ENCODE results near the gene TXNDC15. TPM values are rescaled to one million over a fixed set of nuclear protein-coding genes. Genes with fewer than 3 reads are reported as not detected.
"Not testable (repeated sequence)": the region's sequence is repeated elsewhere in the genome, so short reads cannot be mapped to it uniquely, and the experiment has no call there.

The TXNDC15 gene
- polyA plus RNA-seq, 6 donors from 2014 or later: 6.7 to 14.8 (median 9.1) TPM

- not testable (repeated sequence) for ATAC-seq (ENCODE audit: low read depth in 2 of 2); H3K4me3 Mint-ChIP-seq; H3K27ac Mint-ChIP-seq; H3K27me3 Mint-ChIP-seq; H3K36me3 Mint-ChIP-seq; H3K9me3 Mint-ChIP-seq; DNase-seq
- H3K4me1 Mint-ChIP-seq: peaks cover 21 to 54% (median 36%) of the 10 kb centered on the region in 3 donors
These were observed 24.7 kb upstream of the TXNDC15 start for GRCh38 chr5:134849434-134849933.

- DNase-seq: no peak
- Mint-ChIP-seq H3K4me3 (peak overlapping the region in 1 of 8 donors; percentile 42), H3K27ac (peak overlapping the region in 3 of 6 donors; percentile 28 to 51 (median 39)), H3K27me3 (no peaks in the 10 kb centered on the region), H3K36me3 (no peaks in the 10 kb centered on the region), H3K9me3 (no peaks in the 10 kb centered on the region), H3K4me1 (peaks cover 9 to 46% (median 29%) of the 10 kb centered on the region in 3 donors)
- no peak for ATAC-seq (ENCODE audit: low read depth in 2 of 2)
These were observed 22.8 kb upstream of the TXNDC15 start for GRCh38 chr5:134851307-134851923.

- H3K9me3 Mint-ChIP-seq; H3K27me3 Mint-ChIP-seq; H3K4me3 Mint-ChIP-seq; H3K36me3 Mint-ChIP-seq; ATAC-seq (ENCODE audit: low read depth in 2 of 2); DNase-seq: not testable (repeated sequence)
- peaks cover 4 to 18% (median 11%) of the 10 kb centered on the region in 3 donors for H3K4me1 Mint-ChIP-seq
- peak overlapping the region in 1 of 6 donors; percentile 19 for H3K27ac Mint-ChIP-seq
These were observed 17.7 kb upstream of the TXNDC15 start for GRCh38 chr5:134856465-134856864.

GRCh38 chr5:134857401-134857800, 16.8 kb upstream of the TXNDC15 start:
- peaks cover 4 to 13% (median 11%) of the 10 kb centered on the region in 3 donors for H3K4me1 Mint-ChIP-seq
- H3K27ac Mint-ChIP-seq: peak overlapping the region in 2 of 6 donors; percentile 56 to 76
- peaks cover 0 to 7% of the 10 kb centered on the region in 2 donors for H3K36me3 Mint-ChIP-seq
- H3K27me3 Mint-ChIP-seq: no peaks in the 10 kb centered on the region
- no peak for ATAC-seq (ENCODE audit: low read depth in 2 of 2)
- no peak overlapping the region for H3K4me3 Mint-ChIP-seq
- DNase-seq: no peak
- no peaks in the 10 kb centered on the region for H3K9me3 Mint-ChIP-seq

- Mint-ChIP-seq H3K27ac (peak overlapping the region in 1 of 6 donors; percentile 2), H3K36me3 (no peaks in the 10 kb centered on the region), H3K4me1 (no peaks in the 10 kb centered on the region), H3K9me3 (no peaks in the 10 kb centered on the region), H3K27me3 (no peaks in the 10 kb centered on the region), H3K4me3 (no peak overlapping the region)
- no peak for ATAC-seq (ENCODE audit: low read depth in 2 of 2)
- no peak for DNase-seq
These were observed 9.5 kb upstream of the TXNDC15 start for GRCh38 chr5:134864707-134865106.

GRCh38 chr5:134873494-134873893, 677 bp upstream of the TXNDC15 start:
- peak overlapping the region; percentile 95 to 98 (median 96) for H3K27ac Mint-ChIP-seq
- H3K36me3 Mint-ChIP-seq: no peaks in the 10 kb centered on the region
- peaks cover 28 to 41% (median 38%) of the 10 kb centered on the region in 3 donors for H3K4me1 Mint-ChIP-seq
- ATAC-seq (ENCODE audit: low read depth in 2 of 2) (no peak), DNase-seq (no peak)
- peak overlapping the region; percentile 25 to 99 (median 95) for H3K4me3 Mint-ChIP-seq
- H3K27me3 Mint-ChIP-seq: no peaks in the 10 kb centered on the region
- H3K9me3 Mint-ChIP-seq: no peaks in the 10 kb centered on the region

- ATAC-seq (ENCODE audit: low read depth in 2 of 2) (peak; percentile 9 to 20), DNase-seq (no peak)
- H3K9me3 Mint-ChIP-seq: no peaks in the 10 kb centered on the region
- peak overlapping the region; percentile 95 to 98 (median 96) for H3K27ac Mint-ChIP-seq
- peak overlapping the region; percentile 94 to 99 (median 96) for H3K4me3 Mint-ChIP-seq
- H3K36me3 Mint-ChIP-seq: no peaks in the 10 kb centered on the region
- peaks cover 30 to 55% (median 53%) of the 10 kb centered on the region in 3 donors for H3K4me1 Mint-ChIP-seq
- no peaks in the 10 kb centered on the region for H3K27me3 Mint-ChIP-seq
These were observed 872 bp downstream of the TXNDC15 start for GRCh38 chr5:134874831-134875655.

- Mint-ChIP-seq H3K27me3 (no peaks in the 10 kb centered on the region), H3K4me1 (peaks cover 36 to 61% (median 61%) of the 10 kb centered on the region in 3 donors), H3K9me3 (no peaks in the 10 kb centered on the region), H3K36me3 (no peaks in the 10 kb centered on the region), H3K27ac (peak overlapping the region; percentile 14 to 85 (median 48)), H3K4me3 (peak overlapping the region in 6 of 8 donors; percentile 6 to 97 (median 67))
- DNase-seq (no peak), ATAC-seq (ENCODE audit: low read depth in 2 of 2) (no peak)
These were observed 3.0 kb downstream of the TXNDC15 start for GRCh38 chr5:134877159-134877558.

- Mint-ChIP-seq H3K4me3 (peak overlapping the region in 1 of 8 donors; percentile 58), H3K27me3 (no peaks in the 10 kb centered on the region), H3K36me3 (no peaks in the 10 kb centered on the region), H3K4me1 (peaks cover 35 to 62% (median 58%) of the 10 kb centered on the region in 3 donors), H3K27ac (peak overlapping the region in 3 of 6 donors; percentile 29 to 60 (median 56)), H3K9me3 (no peaks in the 10 kb centered on the region)
- ATAC-seq (ENCODE audit: low read depth in 2 of 2) (no peak), DNase-seq (no peak)
These were observed 4.2 kb downstream of the TXNDC15 start for GRCh38 chr5:134878403-134878802.

GRCh38 chr5:134879456-134879855, 5.3 kb downstream of the TXNDC15 start:
- H3K36me3 Mint-ChIP-seq: no peaks in the 10 kb centered on the region
- peaks cover 32 to 58% (median 55%) of the 10 kb centered on the region in 3 donors for H3K4me1 Mint-ChIP-seq
- ATAC-seq (ENCODE audit: low read depth in 2 of 2): no peak
- H3K9me3 Mint-ChIP-seq: no peaks in the 10 kb centered on the region
- no peaks in the 10 kb centered on the region for H3K27me3 Mint-ChIP-seq
- DNase-seq: no peak
- H3K4me3 Mint-ChIP-seq: peak overlapping the region in 2 of 8 donors; percentile 4 to 53
- H3K27ac Mint-ChIP-seq: peak overlapping the region in 1 of 6 donors; percentile 46

GRCh38 chr5:134880937-134881336, 6.8 kb downstream of the TXNDC15 start:
- H3K4me3 Mint-ChIP-seq; H3K36me3 Mint-ChIP-seq; H3K9me3 Mint-ChIP-seq; ATAC-seq (ENCODE audit: low read depth in 2 of 2); DNase-seq; H3K27me3 Mint-ChIP-seq: not testable (repeated sequence)
- peak overlapping the region in 1 of 6 donors; percentile 54 for H3K27ac Mint-ChIP-seq
- H3K4me1 Mint-ChIP-seq: peaks cover 32 to 55% (median 53%) of the 10 kb centered on the region in 3 donors

GRCh38 chr5:134881711-134882110, 7.5 kb downstream of the TXNDC15 start:
- not testable (repeated sequence) for DNase-seq; H3K36me3 Mint-ChIP-seq; H3K4me3 Mint-ChIP-seq; H3K9me3 Mint-ChIP-seq; ATAC-seq (ENCODE audit: low read depth in 2 of 2); H3K27me3 Mint-ChIP-seq; H3K27ac Mint-ChIP-seq
- H3K4me1 Mint-ChIP-seq: peaks cover 26 to 53% (median 45%) of the 10 kb centered on the region in 3 donors

GRCh38 chr5:134887593-134888159, 13.5 kb downstream of the TXNDC15 start:
- ATAC-seq (ENCODE audit: low read depth in 2 of 2) (no peak), DNase-seq (no peak)
- Mint-ChIP-seq H3K27me3 (no peaks in the 10 kb centered on the region), H3K9me3 (no peaks in the 10 kb centered on the region), H3K4me1 (peaks cover 14 to 22% (median 18%) of the 10 kb centered on the region in 3 donors), H3K27ac (peak overlapping the region in 2 of 6 donors; percentile 60 to 70), H3K4me3 (no peak overlapping the region), H3K36me3 (peaks cover 14 to 19% of the 10 kb centered on the region in 2 donors)
